Smooth muscle cell (in vitro differentiated cells): ENCODE data around the gene DDIT3. TPM values are rescaled to one million over a fixed set of nuclear protein-coding genes. Genes with fewer than 3 reads are reported as not detected.

ENCODE experiments used
- DNase-seq: peaks from one replicate; lab custom pipeline; 2025; ENCODE audit not compliant: unreplicated experiment; lab: John Stamatoyannopoulos, UW
- H2AFZ ChIP-seq: fragments of 200-600 bp; sonication (generic); 2 replicates; pipeline ENCODE4 v1.6.0; 2016; ENCODE audit warnings: antibody characterized with exemption, low read depth, mild to moderate bottlenecking
- H3F3A ChIP-seq: fragments of 200-600 bp; sonication (generic); 2 replicates; pipeline ENCODE4 v1.6.0; 2017; ENCODE audit warnings: antibody characterized with exemption, low read depth
- H3K27ac ChIP-seq: fragments of 200-600 bp; sonication (generic); 2 replicates; pipeline ENCODE4 v1.5.1; 2016; ENCODE audit warnings: low read depth, mild to moderate bottlenecking
- H3K27me3 ChIP-seq: fragments of 200-600 bp; sonication (generic); 2 replicates; pipeline ENCODE4 v1.6.1; 2016; ENCODE audit warnings: low read depth, mild to moderate bottlenecking
- H3K36me3 ChIP-seq: fragments of 200-600 bp; sonication (generic); 2 replicates; pipeline ENCODE4 v1.5.1; 2016; ENCODE audit warnings: low read depth
- H3K4me1 ChIP-seq: fragments of 200-600 bp; sonication (generic); 2 replicates; pipeline ENCODE4 v1.5.1; 2016; ENCODE audit warnings: low read depth
- H3K4me2 ChIP-seq: fragments of 200-600 bp; sonication (generic); 2 replicates; pipeline ENCODE4 v1.6.0; 2016; ENCODE audit warnings: mild to moderate bottlenecking
- H3K4me3 ChIP-seq: fragments of 200-600 bp; sonication (generic); 2 replicates; pipeline ENCODE4 v1.5.1; 2016; ENCODE audit warnings: mild to moderate bottlenecking
- H3K79me2 ChIP-seq: fragments of 200-600 bp; sonication (generic); 2 replicates; pipeline ENCODE4 v1.6.0; 2016; ENCODE audit warnings: low read depth, mild to moderate bottlenecking
- H3K9ac ChIP-seq: fragments of 200-600 bp; sonication (generic); 2 replicates; pipeline ENCODE4 v1.6.0; 2016; ENCODE audit warnings: low read depth
- H3K9me3 ChIP-seq: fragments of 200-600 bp; sonication (generic); replicated peaks from 2 replicates; pipeline ENCODE4 v1.5.1; 2016; ENCODE audit warnings: low read depth
- H4K20me1 ChIP-seq: fragments of 200-600 bp; sonication (generic); 2 replicates; pipeline ENCODE4 v1.6.0; 2016; ENCODE audit warnings: low read depth
- CTCF ChIP-seq: fragments of 200-600 bp; sonication (generic); IDR thresholded peaks from 2 replicates; pipeline ENCODE4 v1.5.1; 2017; ENCODE audit warnings: borderline replicate concordance, mild to moderate bottlenecking, antibody characterized with exemption; ENCODE audit not compliant: insufficient read depth, poor library complexity, severe bottlenecking
- WGBS: methylation state at CpG from one replicate; pipeline ENCODE4 v1.1.7; 2016; ENCODE audit warnings: low lambda C conversion rate; 5-methylcytosine and 5-hydroxymethylcytosine counted together
- polyA plus RNA-seq: library from polyadenylated mRNA; unstranded; fragments of >200 nt; fragmentation: Nextera tagmentation; extraction: Ambion mirVana; gene quantifications from 2 replicates; pipeline ENCODE4 v1.2.1, GENCODE V29; 2016
- total RNA-seq: library from RNA; depleted of rRNA; stranded (reverse); fragments of >200 nt; gene quantifications from 2 replicates; pipeline ENCODE4 v1.2.3, GENCODE V29; 2014

DDIT3 gene
- total and polyA plus RNA-seq, 2 experiments from 2014 or later: 25.8 to 27.8 TPM

GRCh38 chr12:57487597-57488401 is 32.5 kb downstream of the DDIT3 start, which contains the start of gene MARS1:
MARS1 (plus strand) TSS chr12:57488068; CDS start chr12:57488091, 23 bp downstream.
- peak within 1 kb of the TSS; percentile 89 for H3K4me3 ChIP-seq
- peaks cover 2% of the 10 kb centered on the region for H4K20me1 ChIP-seq
- peaks cover 27% of the 10 kb centered on the region for H3K79me2 ChIP-seq
- H3K27ac ChIP-seq: peak within 1 kb of the TSS; percentile 61
- no peaks in the 10 kb centered on the region for H3F3A ChIP-seq
- TF ChIP-seq CTCF: no peak
- no peaks in the 10 kb centered on the region for H3K9me3 ChIP-seq
- no peaks in the 10 kb centered on the region for H3K27me3 ChIP-seq
- peak; percentile 50 for DNase-seq
- peaks cover 10% of the 10 kb centered on the region for H3K36me3 ChIP-seq
- peak within 1 kb of the TSS; percentile 69 for H2AFZ ChIP-seq
- WGBS: 17% methylated on average over 43 of the region's 47 CpGs
- peaks cover 11% of the 10 kb centered on the region for H3K4me1 ChIP-seq
- H3K9ac ChIP-seq: peak within 1 kb of the TSS; percentile 90
- H3K4me2 ChIP-seq: peak within 1 kb of the TSS; percentile 96

GRCh38 chr12:57487055-57487596 is 33.2 kb downstream of the DDIT3 start:
- Histone ChIP-seq H3K27me3 (no peaks in the 10 kb centered on the region), H3K9me3 (no peaks in the 10 kb centered on the region), H3K36me3 (peaks cover 9% of the 10 kb centered on the region), H3K4me2 (peak overlapping the region; percentile 96), H2AFZ (peak overlapping the region; percentile 69), H3F3A (no peaks in the 10 kb centered on the region), H3K4me3 (peak overlapping the region; percentile 89), H3K27ac (no peak overlapping the region), H3K79me2 (peaks cover 27% of the 10 kb centered on the region), H4K20me1 (no peaks in the 10 kb centered on the region), H3K9ac (no peak overlapping the region), H3K4me1 (peaks cover 11% of the 10 kb centered on the region)
- WGBS: 94% methylated on average over 27 of the region's 27 CpGs
- no peak for DNase-seq
- no peak for TF ChIP-seq CTCF

- no peak overlapping the region for H3K9ac ChIP-seq
- H3K79me2 ChIP-seq: peaks cover 27% of the 10 kb centered on the region
- H3K9me3 ChIP-seq: no peaks in the 10 kb centered on the region
- H3K27me3 ChIP-seq: peaks cover 6% of the 10 kb centered on the region
- H3K27ac ChIP-seq: no peak overlapping the region
- no peak overlapping the region for H3K4me3 ChIP-seq
- H3F3A ChIP-seq: no peaks in the 10 kb centered on the region
- TF ChIP-seq CTCF: no peak
- DNase-seq: no peak
- H3K4me1 ChIP-seq: peaks cover 11% of the 10 kb centered on the region
- no peak overlapping the region for H3K4me2 ChIP-seq
- H4K20me1 ChIP-seq: no peaks in the 10 kb centered on the region
- no peak overlapping the region for H2AFZ ChIP-seq
- no peaks in the 10 kb centered on the region for H3K36me3 ChIP-seq
Observed at GRCh38 chr12:57485695-57486094, 34.6 kb downstream of the DDIT3 start.

- H3K4me2 ChIP-seq: no peak overlapping the region
- WGBS: 38% methylated on average over 5 of the region's 5 CpGs
- no peak for DNase-seq
Observed at GRCh38 chr12:57483466-57483865, 36.8 kb downstream of the DDIT3 start.

More at GRCh38 chr12:57483466-57483865, 36.8 kb downstream of the DDIT3 start:
- no peaks in the 10 kb centered on the region for H4K20me1 ChIP-seq
- no peaks in the 10 kb centered on the region for H3F3A ChIP-seq
- peaks cover under 1% of the 10 kb centered on the region for H3K4me1 ChIP-seq
- peaks cover 11% of the 10 kb centered on the region for H3K27me3 ChIP-seq
- no peak overlapping the region for H3K27ac ChIP-seq
- H2AFZ ChIP-seq: no peak overlapping the region
- TF ChIP-seq CTCF: no peak
- H3K4me3 ChIP-seq: no peak overlapping the region
- no peaks in the 10 kb centered on the region for H3K9me3 ChIP-seq
- no peaks in the 10 kb centered on the region for H3K36me3 ChIP-seq
- peaks cover 7% of the 10 kb centered on the region for H3K79me2 ChIP-seq
- no peak overlapping the region for H3K9ac ChIP-seq
